Islet of Langerhans (tissue), 1 donor: Measurements from ENCODE around the gene TMEM14C.
"Not testable (repeated sequence)": the region's sequence is repeated elsewhere in the genome, so short reads cannot be mapped to it uniquely, and the experiment has no call there.

Experiments
- FAIRE-seq: peaks from one replicate; lab custom pipeline; 2011; peaks lifted over from hg19 to GRCh38; lab: Jason Lieb, UNC

The TMEM14C gene

GRCh38 chr6:10720960-10721849 is 1.7 kb upstream of the TMEM14C start:
- FAIRE-seq = not testable (repeated sequence)

- FAIRE-seq = no peak
Measured at GRCh38 chr6:10721850-10722569, 860 bp upstream of the TMEM14C start.

DNA sequence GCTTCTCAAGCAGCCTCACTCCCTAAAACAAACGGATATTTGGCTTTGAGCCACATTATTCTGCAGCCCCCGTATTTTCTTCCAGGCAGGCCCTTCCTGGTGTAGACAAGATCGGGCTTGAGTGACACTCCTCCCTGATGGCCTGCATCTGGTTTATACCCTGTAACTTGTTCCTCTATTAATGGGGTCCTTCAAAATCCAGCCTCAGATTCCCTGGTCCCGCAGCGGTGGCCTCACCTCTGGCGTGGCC is 375 bp upstream of the TMEM14C start:
- no peak for FAIRE-seq

DNA sequence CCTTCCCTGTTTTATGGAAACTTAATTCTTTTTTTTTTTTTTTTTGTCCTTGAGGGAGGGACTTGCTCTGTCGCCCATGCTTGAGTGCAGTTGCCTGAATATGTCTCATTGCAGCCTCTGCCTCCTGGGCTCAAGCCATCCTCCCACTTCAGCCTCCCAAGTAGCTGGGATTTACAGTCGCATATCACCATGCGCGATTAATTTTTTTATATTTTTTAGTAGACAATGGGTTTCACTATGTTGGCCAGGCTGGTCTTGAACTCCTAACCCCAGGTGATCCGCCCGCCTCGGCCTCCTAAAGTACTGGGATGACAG is 654 bp downstream of the TMEM14C start:
- FAIRE-seq = no peak

GRCh38 chr6:10725044-10725443 is 2.2 kb downstream of the TMEM14C start:
- no peak for FAIRE-seq

GRCh38 chr6:10725716-10726115 is 2.8 kb downstream of the TMEM14C start:
- no peak for FAIRE-seq

GRCh38 chr6:10730254-10730653 is 7.4 kb downstream of the TMEM14C start:
- no peak for FAIRE-seq

- FAIRE-seq = no peak
Measured at GRCh38 chr6:10733151-10733715, 10.4 kb downstream of the TMEM14C start.

- FAIRE-seq = no peak
Measured at GRCh38 chr6:10733863-10734262, 11.0 kb downstream of the TMEM14C start.

GRCh38 chr6:10736731-10737130 is 13.9 kb downstream of the TMEM14C start:
- FAIRE-seq = no peak

GRCh38 chr6:10740061-10740460 is 17.2 kb downstream of the TMEM14C start:
- FAIRE-seq = no peak

GRCh38 chr6:10741643-10742042 is 18.8 kb downstream of the TMEM14C start:
- FAIRE-seq = not testable (repeated sequence)

DNA sequence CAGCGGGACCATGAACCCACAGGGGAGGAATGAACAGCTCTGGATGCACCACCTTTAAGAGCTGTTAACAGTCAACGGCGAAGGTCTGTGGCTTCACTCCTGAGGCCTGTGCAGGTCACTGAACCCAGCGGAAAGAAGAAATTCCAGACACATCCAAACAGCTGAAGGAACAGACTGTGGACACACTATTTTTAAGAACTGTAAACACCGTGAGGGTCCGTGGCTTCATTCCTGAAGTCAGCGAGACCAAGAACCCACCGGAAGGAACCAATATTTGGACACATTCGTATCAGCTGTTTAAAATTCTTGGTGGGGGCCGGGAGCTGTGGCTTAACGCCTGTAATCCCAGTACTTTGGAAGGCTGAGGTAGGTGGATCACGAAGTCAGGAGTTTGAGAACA is 19.4 kb downstream of the TMEM14C start:
- FAIRE-seq = no peak

- no peak for FAIRE-seq
Measured at GRCh38 chr6:10743515-10743914, 20.6 kb downstream of the TMEM14C start.

DNA sequence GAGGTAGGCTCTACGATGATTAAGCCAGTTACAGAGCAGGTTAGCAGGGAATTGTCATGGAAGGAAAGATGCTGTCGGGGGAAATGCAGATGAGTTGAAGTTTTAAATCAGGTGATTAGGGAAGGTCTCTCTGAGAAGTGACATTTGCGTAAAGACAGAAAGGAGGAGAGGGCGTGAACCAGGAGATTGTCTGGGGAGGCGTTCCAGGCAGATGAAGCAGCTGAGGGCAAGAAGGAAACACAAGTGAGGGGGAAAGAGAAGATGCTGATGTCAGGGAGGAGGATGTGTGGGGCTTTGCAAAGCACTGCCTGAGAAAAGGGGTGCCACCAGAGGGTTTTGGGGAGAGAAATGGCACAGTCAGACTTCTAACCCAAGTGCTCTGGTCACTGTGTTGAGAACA is 22.2 kb downstream of the TMEM14C start:
- no peak for FAIRE-seq

GRCh38 chr6:10746915-10747250 is 24.0 kb downstream of the TMEM14C start:
- FAIRE-seq = no peak

- no peak for FAIRE-seq
Measured at GRCh38 chr6:10747251-10747972, 24.5 kb downstream of the TMEM14C start, which contains the start of gene TMEM14B. Gene TMEM14B (plus strand): TSS chr6:10747805. CDS start chr6:10749246, 1,441 bp downstream.

- no peak for FAIRE-seq
Measured at GRCh38 chr6:10749734-10750133, 26.9 kb downstream of the TMEM14C start.

- not testable (repeated sequence) for FAIRE-seq
Measured at GRCh38 chr6:10750568-10750967, 27.7 kb downstream of the TMEM14C start.

- not testable (repeated sequence) for FAIRE-seq
Measured at GRCh38 chr6:10751757-10752156, 28.9 kb downstream of the TMEM14C start.

- FAIRE-seq = no peak
Measured at GRCh38 chr6:10756085-10756484, 33.2 kb downstream of the TMEM14C start.

- no peak for FAIRE-seq
Measured at GRCh38 chr6:10759312-10759839, 36.5 kb downstream of the TMEM14C start.

DNA sequence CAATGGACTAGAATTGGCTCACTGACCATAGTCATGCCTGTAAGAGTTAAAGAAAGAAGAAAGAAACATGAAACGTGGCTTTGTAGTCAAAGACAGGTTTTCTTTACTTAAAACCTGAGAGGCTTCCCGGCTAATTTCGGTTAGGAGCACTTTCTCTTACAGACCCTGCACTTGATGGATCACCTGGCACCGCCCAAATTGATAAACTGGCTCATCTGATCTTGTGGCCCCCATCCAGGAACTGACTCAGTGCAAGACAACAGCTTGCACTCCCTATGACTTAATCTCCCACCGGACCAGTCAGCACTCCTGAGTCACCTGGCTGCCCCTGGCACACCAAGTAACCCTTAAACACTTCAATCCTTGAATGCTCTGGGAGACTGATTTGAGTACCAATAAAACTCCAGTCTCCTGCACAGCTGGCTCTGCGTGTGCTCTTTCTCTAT is 37.0 kb downstream of the TMEM14C start:
- no peak for FAIRE-seq
